Ishikawa (cell line): Measurements from ENCODE around the gene HEMGN.

ENCODE experiments used
- CEBPB ChIP-seq: IDR thresholded peaks from 2 replicates; pipeline ENCODE4 v1.6.1; 2012
- CREB1 ChIP-seq: IDR thresholded peaks from 2 replicates; pipeline ENCODE4 v1.6.1; 2012; ENCODE audit warnings: low read depth
- EGR1 ChIP-seq: IDR thresholded peaks from 2 replicates; pipeline ENCODE4 v1.6.1; 2012
- EP300 ChIP-seq: IDR thresholded peaks from 2 replicates; pipeline ENCODE4 v1.6.1; 2012; ENCODE audit warnings: borderline replicate concordance
- FOXM1 ChIP-seq: IDR thresholded peaks from 2 replicates; pipeline ENCODE4 v1.6.1; 2012; ENCODE audit warnings: low read depth, borderline replicate concordance
- NFIC ChIP-seq: IDR thresholded peaks from 2 replicates; pipeline ENCODE4 v1.6.1; 2012
- RAD21 ChIP-seq: IDR thresholded peaks from 2 replicates; pipeline ENCODE4 v1.6.1; 2012; ENCODE audit warnings: low read depth
- TAF1 ChIP-seq: IDR thresholded peaks from 2 replicates; pipeline ENCODE4 v1.6.1; 2012; ENCODE audit warnings: low read depth, mild to moderate bottlenecking
- TCF12 ChIP-seq: IDR thresholded peaks from 2 replicates; pipeline ENCODE4 v1.6.1; 2012; ENCODE audit warnings: low read depth
- TEAD4 ChIP-seq: IDR thresholded peaks from 2 replicates; pipeline ENCODE4 v1.6.1; 2012
- YY1 ChIP-seq: IDR thresholded peaks from 2 replicates; pipeline ENCODE4 v1.6.1; 2012; ENCODE audit warnings: low read depth
- ZBTB7A ChIP-seq: IDR thresholded peaks from 2 replicates; pipeline ENCODE4 v1.6.1; 2012; ENCODE audit warnings: low read depth
- TF ChIP-seq, protein P1 (sequence below): IDR thresholded peaks from 2 replicates; pipeline ENCODE4 v1.6.1; 2012; ENCODE audit warnings: low read depth, mild to moderate bottlenecking
- TF ChIP-seq, protein P2 (sequence below): IDR thresholded peaks from 2 replicates; pipeline ENCODE4 v1.6.1; 2012
- TF ChIP-seq, protein P3 (sequence below): IDR thresholded peaks from 2 replicates; pipeline ENCODE4 v1.6.1; 2012

HEMGN gene

DNA sequence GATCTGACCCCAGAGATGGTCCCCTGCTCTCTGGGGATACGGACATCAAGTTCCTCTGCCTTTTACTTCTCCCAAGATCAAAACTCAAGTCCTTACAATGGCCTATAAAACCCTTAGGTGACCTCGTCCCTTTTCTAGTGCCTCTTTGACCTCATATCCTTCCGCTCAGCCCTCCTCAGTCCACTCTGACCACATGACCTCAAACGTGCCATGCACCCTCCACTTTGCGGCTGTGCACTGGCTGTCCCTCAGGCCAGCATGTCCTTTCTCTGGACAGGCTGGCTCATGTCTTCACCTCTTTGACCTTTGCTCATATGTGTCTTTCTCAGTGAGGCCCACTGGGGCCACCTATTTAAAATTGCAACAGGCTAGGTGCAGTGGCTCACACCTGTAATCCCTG, 30.3 kb downstream of the HEMGN start:
- TF ChIP-seq YY1 = no peak
- no peak for TF ChIP-seq FOXM1
- TF ChIP-seq, protein P1, sequence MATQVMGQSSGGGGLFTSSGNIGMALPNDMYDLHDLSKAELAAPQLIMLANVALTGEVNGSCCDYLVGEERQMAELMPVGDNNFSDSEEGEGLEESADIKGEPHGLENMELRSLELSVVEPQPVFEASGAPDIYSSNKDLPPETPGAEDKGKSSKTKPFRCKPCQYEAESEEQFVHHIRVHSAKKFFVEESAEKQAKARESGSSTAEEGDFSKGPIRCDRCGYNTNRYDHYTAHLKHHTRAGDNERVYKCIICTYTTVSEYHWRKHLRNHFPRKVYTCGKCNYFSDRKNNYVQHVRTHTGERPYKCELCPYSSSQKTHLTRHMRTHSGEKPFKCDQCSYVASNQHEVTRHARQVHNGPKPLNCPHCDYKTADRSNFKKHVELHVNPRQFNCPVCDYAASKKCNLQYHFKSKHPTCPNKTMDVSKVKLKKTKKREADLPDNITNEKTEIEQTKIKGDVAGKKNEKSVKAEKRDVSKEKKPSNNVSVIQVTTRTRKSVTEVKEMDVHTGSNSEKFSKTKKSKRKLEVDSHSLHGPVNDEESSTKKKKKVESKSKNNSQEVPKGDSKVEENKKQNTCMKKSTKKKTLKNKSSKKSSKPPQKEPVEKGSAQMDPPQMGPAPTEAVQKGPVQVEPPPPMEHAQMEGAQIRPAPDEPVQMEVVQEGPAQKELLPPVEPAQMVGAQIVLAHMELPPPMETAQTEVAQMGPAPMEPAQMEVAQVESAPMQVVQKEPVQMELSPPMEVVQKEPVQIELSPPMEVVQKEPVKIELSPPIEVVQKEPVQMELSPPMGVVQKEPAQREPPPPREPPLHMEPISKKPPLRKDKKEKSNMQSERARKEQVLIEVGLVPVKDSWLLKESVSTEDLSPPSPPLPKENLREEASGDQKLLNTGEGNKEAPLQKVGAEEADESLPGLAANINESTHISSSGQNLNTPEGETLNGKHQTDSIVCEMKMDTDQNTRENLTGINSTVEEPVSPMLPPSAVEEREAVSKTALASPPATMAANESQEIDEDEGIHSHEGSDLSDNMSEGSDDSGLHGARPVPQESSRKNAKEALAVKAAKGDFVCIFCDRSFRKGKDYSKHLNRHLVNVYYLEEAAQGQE = no peak
- TF ChIP-seq ZBTB7A = no peak
- no peak for TF ChIP-seq TAF1
- TF ChIP-seq CEBPB = no peak
- TF ChIP-seq, protein P2, sequence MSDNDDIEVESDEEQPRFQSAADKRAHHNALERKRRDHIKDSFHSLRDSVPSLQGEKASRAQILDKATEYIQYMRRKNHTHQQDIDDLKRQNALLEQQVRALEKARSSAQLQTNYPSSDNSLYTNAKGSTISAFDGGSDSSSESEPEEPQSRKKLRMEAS = no peak
- TF ChIP-seq TEAD4 = no peak
- TF ChIP-seq TCF12 = no peak
- TF ChIP-seq RAD21 = no peak
- TF ChIP-seq EGR1 = no peak
- TF ChIP-seq, protein P3, sequence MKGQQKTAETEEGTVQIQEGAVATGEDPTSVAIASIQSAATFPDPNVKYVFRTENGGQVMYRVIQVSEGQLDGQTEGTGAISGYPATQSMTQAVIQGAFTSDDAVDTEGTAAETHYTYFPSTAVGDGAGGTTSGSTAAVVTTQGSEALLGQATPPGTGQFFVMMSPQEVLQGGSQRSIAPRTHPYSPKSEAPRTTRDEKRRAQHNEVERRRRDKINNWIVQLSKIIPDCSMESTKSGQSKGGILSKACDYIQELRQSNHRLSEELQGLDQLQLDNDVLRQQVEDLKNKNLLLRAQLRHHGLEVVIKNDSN = no peak
- no peak for TF ChIP-seq EP300

DNA sequence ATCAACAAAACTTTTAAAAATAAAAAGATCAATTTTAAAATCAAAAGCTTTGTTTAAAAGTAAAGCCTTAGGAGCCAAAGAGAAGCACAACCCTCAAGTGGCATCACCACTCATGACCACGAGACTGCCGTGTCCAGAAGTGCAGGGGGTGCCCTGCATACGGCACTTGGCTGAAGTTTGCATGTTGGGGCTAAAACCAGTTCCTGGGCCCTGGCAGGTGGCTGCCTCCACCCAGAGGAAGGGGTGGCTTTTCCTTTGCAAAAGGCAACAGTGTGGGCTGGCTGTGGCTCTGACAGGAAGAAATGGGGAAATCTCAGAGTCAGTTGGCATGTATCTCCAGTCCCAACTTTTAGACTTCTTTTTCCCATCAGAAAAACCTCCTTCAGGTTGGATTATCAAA, 30.9 kb downstream of the HEMGN start:
- TF ChIP-seq ZBTB7A (no peak), TCF12 (no peak), TEAD4 (no peak), CREB1 (no peak), RAD21 (no peak), YY1 (no peak), TAF1 (no peak), EP300 (no peak), CEBPB (no peak)
- TF ChIP-seq, protein P2 = no peak
- TF ChIP-seq, protein P1 = no peak

DNA sequence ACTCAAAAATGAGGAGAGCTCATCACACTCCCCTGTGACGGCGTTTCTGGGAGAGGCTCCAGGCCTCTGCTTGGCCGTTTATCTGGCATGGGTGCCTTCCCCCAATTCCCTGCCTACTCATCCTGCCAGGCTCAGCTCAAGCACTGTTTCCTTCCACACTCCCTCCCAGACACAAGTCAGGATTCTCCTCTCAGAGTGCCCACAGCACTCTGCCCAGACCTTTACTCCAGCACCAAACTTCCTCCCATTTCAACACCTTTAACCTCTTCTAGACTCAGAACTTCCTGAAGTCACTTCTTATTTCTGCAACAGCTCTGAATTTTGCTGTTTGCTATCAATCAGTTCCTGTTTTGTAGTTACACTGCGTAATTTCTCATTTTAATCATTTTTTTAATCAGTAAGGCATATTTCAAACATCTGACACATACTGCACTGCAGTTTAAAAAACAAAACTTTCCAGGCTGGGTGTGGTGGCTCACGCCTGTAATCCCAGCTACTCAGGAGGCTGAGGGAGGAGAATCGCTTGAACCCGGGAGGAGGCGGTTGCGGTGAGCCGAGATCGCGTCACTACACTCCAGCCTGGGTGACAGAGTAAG, 31.6 kb downstream of the HEMGN start:
- TF ChIP-seq FOXM1 (no peak), NFIC (no peak), EP300 (no peak), YY1 (no peak), CREB1 (no peak), TAF1 (no peak), TEAD4 (no peak), CEBPB (no peak), RAD21 (no peak), ZBTB7A (no peak)
- TF ChIP-seq, protein P2 = no peak
- TF ChIP-seq, protein P3 = no peak
- TF ChIP-seq, protein P1 = no peak

DNA sequence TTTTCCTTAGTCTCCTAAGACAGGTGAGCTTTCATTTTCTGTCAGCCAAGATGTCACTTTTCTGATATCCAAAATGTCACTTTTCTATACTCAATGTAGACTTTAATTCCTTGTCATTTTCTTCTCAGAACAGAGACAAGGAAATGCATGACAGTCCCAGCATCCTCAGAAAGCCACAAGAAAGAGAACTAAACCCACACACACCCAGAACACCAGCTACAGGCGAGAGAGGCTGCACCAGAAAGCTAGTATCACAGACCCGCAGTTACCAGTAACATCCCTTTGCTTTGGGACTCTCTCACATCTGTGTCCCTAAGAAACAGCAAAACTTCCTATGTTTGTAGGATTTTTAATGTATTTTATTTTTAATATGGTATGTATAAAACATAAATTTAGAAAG, 32.7 kb downstream of the HEMGN start:
- TF ChIP-seq EP300 = no peak
- no peak for TF ChIP-seq TCF12
- TF ChIP-seq CEBPB = no peak
- TF ChIP-seq, protein P2 = no peak
- no peak for TF ChIP-seq EGR1
- TF ChIP-seq, protein P1 = no peak
- TF ChIP-seq, protein P3 = no peak
- TF ChIP-seq TEAD4 = no peak
